ENCODE data around the gene TTC33.
"Not testable (repeated sequence)": the region's sequence is repeated elsewhere in the genome, so short reads cannot be mapped to it uniquely, and the experiment has no call there.

The TTC33 gene

GRCh38 chr5:40720069-40720468 is 35.7 kb downstream of the TTC33 start:
- Histone ChIP-seq H3K9ac (no peak overlapping the region), H3K79me2 (ENCODE audit: insufficient read depth, low read depth) (no peaks in the 10 kb centered on the region), H2AFZ (ENCODE audit: low read depth) (no peak overlapping the region), H3K27me3 (ENCODE audit: insufficient read depth, low read depth) (no peaks in the 10 kb centered on the region), H4K20me1 (ENCODE audit: insufficient read depth) (no peaks in the 10 kb centered on the region), H3K4me1 (ENCODE audit: low read depth, poor library complexity, severe bottlenecking) (peaks cover 19% of the 10 kb centered on the region), H3K4me2 (no peak overlapping the region), H3K36me3 (ENCODE audit: insufficient read depth) (no peaks in the 10 kb centered on the region), H3K4me3 (IDR thresholded peaks at IDR 0.05; ENCODE audit: insufficient read depth, low read depth, low read length) (no peak overlapping the region), H3K27ac (no peak overlapping the region)
- TF ChIP-seq CTCF (conservative IDR thresholded peaks at IDR 0.05; ENCODE audit: low read depth, low read length), result no peak

DNA sequence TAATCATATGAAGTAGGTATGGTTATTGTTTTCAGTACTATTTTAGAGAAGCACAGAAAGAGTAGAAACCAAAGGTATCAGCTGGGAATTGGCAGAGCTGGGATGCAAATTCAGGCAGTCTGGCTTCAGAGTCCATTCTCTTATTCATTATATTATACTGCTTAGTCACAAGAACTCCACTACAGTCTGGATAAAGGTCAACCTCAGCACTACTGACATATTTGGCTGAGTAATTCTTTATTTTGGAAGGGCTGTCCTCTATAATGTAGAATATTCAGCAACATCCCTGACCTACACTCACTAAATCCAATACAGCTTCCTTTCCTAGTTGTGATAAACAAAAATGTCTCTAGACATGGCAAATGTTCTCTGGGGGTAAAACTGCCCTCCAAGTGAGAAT is 38.5 kb downstream of the TTC33 start:
- no peak for TF ChIP-seq CTCF (conservative IDR thresholded peaks at IDR 0.05; ENCODE audit: low read depth, low read length)
- no peak overlapping the region for H3K27ac ChIP-seq
- peaks cover 19% of the 10 kb centered on the region for H3K4me1 ChIP-seq (ENCODE audit: low read depth, poor library complexity, severe bottlenecking)
- no peaks in the 10 kb centered on the region for H3K27me3 ChIP-seq (ENCODE audit: insufficient read depth, low read depth)
- H2AFZ ChIP-seq (ENCODE audit: low read depth), result no peak overlapping the region
- H4K20me1 ChIP-seq (ENCODE audit: insufficient read depth), result no peaks in the 10 kb centered on the region
- H3K79me2 ChIP-seq (ENCODE audit: insufficient read depth, low read depth), result no peaks in the 10 kb centered on the region
- H3K4me3 ChIP-seq (IDR thresholded peaks at IDR 0.05; ENCODE audit: insufficient read depth, low read depth, low read length), result no peak overlapping the region
- no peak overlapping the region for H3K4me2 ChIP-seq
- no peaks in the 10 kb centered on the region for H3K36me3 ChIP-seq (ENCODE audit: insufficient read depth)
- no peak overlapping the region for H3K9ac ChIP-seq

DNA sequence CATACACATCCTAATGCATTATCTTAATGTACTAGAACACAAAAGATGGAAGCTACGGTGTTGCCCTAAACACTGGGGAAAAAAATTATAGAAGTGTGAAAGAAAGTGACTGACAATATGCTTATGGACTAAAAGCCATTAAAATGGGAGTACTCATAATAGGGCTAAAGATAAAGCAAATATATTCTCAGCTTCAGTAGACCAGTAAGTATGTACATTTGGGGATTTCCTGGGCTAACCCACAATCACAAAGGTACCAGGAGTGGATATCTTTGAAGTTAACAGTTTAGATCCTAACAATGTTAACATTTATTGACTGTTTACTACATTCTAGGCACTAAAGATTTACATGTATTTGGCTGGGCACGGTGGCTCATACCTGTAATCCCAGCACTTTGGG is 39.2 kb downstream of the TTC33 start:
- no peaks in the 10 kb centered on the region for H3K36me3 ChIP-seq (ENCODE audit: insufficient read depth)
- peaks cover 19% of the 10 kb centered on the region for H3K4me1 ChIP-seq (ENCODE audit: low read depth, poor library complexity, severe bottlenecking)
- TF ChIP-seq CTCF (conservative IDR thresholded peaks at IDR 0.05; ENCODE audit: low read depth, low read length), result no peak
- H3K27me3 ChIP-seq (ENCODE audit: insufficient read depth, low read depth), result no peaks in the 10 kb centered on the region
- H3K27ac ChIP-seq, result no peak overlapping the region
- H3K9ac ChIP-seq, result no peak overlapping the region
- H2AFZ ChIP-seq (ENCODE audit: low read depth), result no peak overlapping the region
- no peaks in the 10 kb centered on the region for H4K20me1 ChIP-seq (ENCODE audit: insufficient read depth)
- no peak overlapping the region for H3K4me2 ChIP-seq
- H3K79me2 ChIP-seq (ENCODE audit: insufficient read depth, low read depth), result no peaks in the 10 kb centered on the region
- H3K4me3 ChIP-seq (IDR thresholded peaks at IDR 0.05; ENCODE audit: insufficient read depth, low read depth, low read length), result no peak overlapping the region

GRCh38 chr5:40716000-40716399 is 39.8 kb downstream of the TTC33 start:
- Histone ChIP-seq H3K27me3 (ENCODE audit: insufficient read depth, low read depth) (no peaks in the 10 kb centered on the region), H3K4me1 (ENCODE audit: low read depth, poor library complexity, severe bottlenecking) (peaks cover 19% of the 10 kb centered on the region), H3K9ac (no peak overlapping the region), H2AFZ (ENCODE audit: low read depth) (no peak overlapping the region), H3K79me2 (ENCODE audit: insufficient read depth, low read depth) (no peaks in the 10 kb centered on the region), H3K27ac (no peak overlapping the region), H3K4me3 (IDR thresholded peaks at IDR 0.05; ENCODE audit: insufficient read depth, low read depth, low read length) (no peak overlapping the region), H4K20me1 (ENCODE audit: insufficient read depth) (no peaks in the 10 kb centered on the region), H3K36me3 (ENCODE audit: insufficient read depth) (no peaks in the 10 kb centered on the region), H3K4me2 (no peak overlapping the region)
- no peak for TF ChIP-seq CTCF (conservative IDR thresholded peaks at IDR 0.05; ENCODE audit: low read depth, low read length)

- Histone ChIP-seq H3K4me1 (ENCODE audit: low read depth, poor library complexity, severe bottlenecking) (peaks cover 19% of the 10 kb centered on the region), H4K20me1 (ENCODE audit: insufficient read depth) (no peaks in the 10 kb centered on the region), H3K36me3 (ENCODE audit: insufficient read depth) (no peaks in the 10 kb centered on the region), H3K27ac (no peak overlapping the region), H3K9ac (no peak overlapping the region), H3K4me2 (no peak overlapping the region), H3K4me3 (IDR thresholded peaks at IDR 0.05; ENCODE audit: insufficient read depth, low read depth, low read length) (no peak overlapping the region), H3K27me3 (ENCODE audit: insufficient read depth, low read depth) (no peaks in the 10 kb centered on the region), H2AFZ (ENCODE audit: low read depth) (no peak overlapping the region), H3K79me2 (ENCODE audit: insufficient read depth, low read depth) (no peaks in the 10 kb centered on the region)
- TF ChIP-seq CTCF (conservative IDR thresholded peaks at IDR 0.05; ENCODE audit: low read depth, low read length), result no peak
Measured at GRCh38 chr5:40714001-40714400, 41.8 kb downstream of the TTC33 start.

DNA sequence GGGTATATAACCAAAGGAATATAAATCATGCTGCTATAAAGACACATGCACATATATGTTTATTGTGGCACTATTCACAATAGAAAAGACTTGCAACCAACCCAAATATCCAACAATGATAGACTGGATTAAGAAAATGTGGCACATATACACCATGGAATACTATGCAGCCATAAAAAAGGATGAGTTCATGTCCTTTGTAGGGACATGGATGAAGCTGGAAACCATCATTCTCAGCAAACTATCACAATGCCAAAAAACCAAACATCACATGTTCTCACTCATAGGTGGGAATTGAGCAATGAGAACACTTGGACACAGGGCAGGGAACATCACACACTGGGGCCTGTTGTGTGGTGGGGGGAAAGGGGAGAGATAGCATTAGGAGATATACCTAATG is 45.2 kb downstream of the TTC33 start:
- H3K4me3 ChIP-seq (IDR thresholded peaks at IDR 0.05; ENCODE audit: insufficient read depth, low read depth, low read length); H3K27me3 ChIP-seq (ENCODE audit: insufficient read depth, low read depth); H2AFZ ChIP-seq (ENCODE audit: low read depth); H3K4me1 ChIP-seq (ENCODE audit: low read depth, poor library complexity, severe bottlenecking); H3K79me2 ChIP-seq (ENCODE audit: insufficient read depth, low read depth); H3K4me2 ChIP-seq; H3K9ac ChIP-seq; H3K36me3 ChIP-seq (ENCODE audit: insufficient read depth); H4K20me1 ChIP-seq (ENCODE audit: insufficient read depth); H3K27ac ChIP-seq: not testable (repeated sequence)

DNA sequence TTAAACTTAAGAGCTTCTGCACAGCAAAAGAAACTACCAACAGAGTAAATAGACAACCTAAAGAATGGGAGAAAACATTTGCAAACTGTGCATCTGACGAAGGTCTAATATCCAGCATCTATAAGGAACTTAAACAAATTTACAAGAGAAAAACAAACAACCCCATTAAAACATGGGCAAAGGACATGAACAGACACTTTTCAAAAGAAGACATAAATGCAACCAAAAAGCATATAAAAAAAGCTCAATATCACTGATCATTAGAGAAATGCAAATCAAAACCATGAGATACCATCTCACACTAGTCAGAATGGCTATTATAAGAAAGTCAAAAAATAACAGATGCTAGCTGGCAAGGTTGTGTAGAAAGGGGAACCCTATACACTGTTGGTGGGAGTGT is 50.3 kb downstream of the TTC33 start:
- H3K27ac ChIP-seq; H3K4me1 ChIP-seq (ENCODE audit: low read depth, poor library complexity, severe bottlenecking); H2AFZ ChIP-seq (ENCODE audit: low read depth); H3K9ac ChIP-seq; H3K27me3 ChIP-seq (ENCODE audit: insufficient read depth, low read depth); H3K4me2 ChIP-seq; H3K79me2 ChIP-seq (ENCODE audit: insufficient read depth, low read depth); H3K4me3 ChIP-seq (IDR thresholded peaks at IDR 0.05; ENCODE audit: insufficient read depth, low read depth, low read length); H3K36me3 ChIP-seq (ENCODE audit: insufficient read depth); H4K20me1 ChIP-seq (ENCODE audit: insufficient read depth): not testable (repeated sequence)

Measured in KMS-11 (cell line).